Liver (tissue), 9 donors: Measurements from ENCODE around the gene ASB13. TPM values are rescaled to one million over a fixed set of nuclear protein-coding genes. Genes with fewer than 3 reads are reported as not detected.

Source experiments
- DNase-seq: peaks from one replicate; pipeline ENCODE4 v3.0.0-alpha.2; 2017; ENCODE audit warnings: low spot score
- H3K27ac ChIP-seq, 2 donors: one replicate each; pipeline ENCODE4 v1.7.0; 2013; ENCODE audit warnings: inconsistent platforms in 2 of 2, low read length in 2 of 2, control low read depth in 1 of 2, low read depth in 1 of 2, mild to moderate bottlenecking in 1 of 2
- H3K27me3 ChIP-seq, 4 donors: one replicate each; pipeline versions ENCODE4 v1.6.1 to v1.7.0; 2013; ENCODE audit warnings: low read length in 3 of 4, inconsistent platforms in 1 of 4, mild to moderate bottlenecking in 1 of 4, moderate library complexity in 1 of 4; ENCODE audit not compliant: control insufficient read depth in 4 of 4, insufficient read depth in 4 of 4
- H3K36me3 ChIP-seq, 4 donors: one replicate each; pipeline versions ENCODE4 v1.6.1 to v1.7.0; 2013; ENCODE audit warnings: low read length in 3 of 4, mild to moderate bottlenecking in 3 of 4, low read depth in 1 of 4, moderate library complexity in 1 of 4; ENCODE audit not compliant: control insufficient read depth in 4 of 4, insufficient read depth in 3 of 4
- H3K4me1 ChIP-seq, 4 donors: one replicate each; pipeline versions ENCODE4 v1.6.1 to v1.7.0; 2013; ENCODE audit warnings: low read length in 3 of 4, mild to moderate bottlenecking in 3 of 4, moderate library complexity in 1 of 4; ENCODE audit not compliant: control insufficient read depth in 4 of 4, insufficient read depth in 4 of 4
- H3K4me3 ChIP-seq, 3 donors: one replicate each; pipeline versions ENCODE4 v1.6.1 to v1.7.0; 2013; ENCODE audit warnings: low read length in 3 of 3, control low read depth in 1 of 3, low read depth in 1 of 3, mild to moderate bottlenecking in 1 of 3
- H3K9ac ChIP-seq, 2 donors: one replicate each; pipeline ENCODE4 v1.7.0; 2013; ENCODE audit warnings: low read length in 2 of 2, mild to moderate bottlenecking in 2 of 2, moderate library complexity in 2 of 2, control low read depth in 1 of 2, low read depth in 1 of 2
- H3K9me3 ChIP-seq, 4 donors: one replicate each; pipeline versions ENCODE4 v1.6.1 to v1.7.0; 2013; ENCODE audit warnings: low read length in 3 of 4; ENCODE audit not compliant: control insufficient read depth in 4 of 4
- ATF3 ChIP-seq: IDR thresholded peaks from 2 replicates; pipeline ENCODE4 v1.6.1; 2016; ENCODE audit warnings: antibody characterized with exemption
- CTCF ChIP-seq: fragments of 150-350 bp; IDR thresholded peaks from 2 replicates; pipeline ENCODE4 v1.5.1; 2017; ENCODE audit warnings: improper control_type of control experiment, low read depth, low read length; ENCODE audit not compliant: missing input control
- EGR1 ChIP-seq, 2 donors: IDR thresholded peaks; 2 replicates each; pipeline ENCODE4 v1.6.1; 2016 to 2018; ENCODE audit warnings: antibody characterized with exemption in 2 of 2, low read depth in 2 of 2
- FOXA1 ChIP-seq: IDR thresholded peaks from 2 replicates; pipeline ENCODE4 v1.6.1; 2016; ENCODE audit warnings: antibody characterized with exemption
- GABPA ChIP-seq, 2 donors: IDR thresholded peaks in 1 of 2; conservative IDR thresholded peaks in 1 of 2; 2 replicates each; pipeline ENCODE4 v1.6.1; 2016; ENCODE audit warnings: antibody characterized with exemption in 2 of 2, mild to moderate bottlenecking in 1 of 2, moderate library complexity in 1 of 2
- HNF4G ChIP-seq: IDR thresholded peaks from 2 replicates; pipeline ENCODE4 v1.6.1; 2016; ENCODE audit warnings: antibody characterized with exemption
- MAX ChIP-seq: IDR thresholded peaks from 2 replicates; pipeline ENCODE4 v1.6.1; 2016; ENCODE audit warnings: antibody characterized with exemption
- NR2F2 ChIP-seq: IDR thresholded peaks from 2 replicates; pipeline ENCODE4 v1.6.1; 2016; ENCODE audit warnings: antibody characterized with exemption
- RAD21 ChIP-seq, 2 donors: IDR thresholded peaks; 2 replicates each; pipeline ENCODE4 v1.6.1; 2016; ENCODE audit warnings: antibody characterized with exemption in 2 of 2, mild to moderate bottlenecking in 2 of 2
- REST ChIP-seq: IDR thresholded peaks from 2 replicates; pipeline ENCODE4 v1.6.1; 2016; ENCODE audit warnings: antibody characterized with exemption, mild to moderate bottlenecking
- RXRA ChIP-seq, 2 donors: IDR thresholded peaks; 2 replicates each; pipeline ENCODE4 v1.6.1; 2017 to 2018; ENCODE audit warnings: antibody characterized with exemption in 2 of 2, mild to moderate bottlenecking in 1 of 2
- TAF1 ChIP-seq: conservative IDR thresholded peaks from 2 replicates; pipeline ENCODE4 v1.6.1; 2016; ENCODE audit warnings: antibody characterized with exemption, mild to moderate bottlenecking
- YY1 ChIP-seq: IDR thresholded peaks from 2 replicates; pipeline ENCODE4 v1.6.1; 2016; ENCODE audit warnings: antibody characterized with exemption, mild to moderate bottlenecking
- WGBS: extraction: QIAGEN DNeasy Blood & Tissue Kit; methylation state at CpG from one replicate; pipeline ENCODE4 v1.1.7; 2013; 5-methylcytosine and 5-hydroxymethylcytosine counted together
- polyA plus RNA-seq, 2 donors: library from polyadenylated mRNA; stranded (reverse) in 1 of 2; unstranded in 1 of 2; fragments of 200-250 nt in 1 of 2; fragments of >200 nt in 1 of 2; fragmentation: Nextera tagmentation in 1 of 2; extraction: Ambion mirVana in 1 of 2; gene quantifications; one replicate each; pipeline versions ENCODE4 v1.2.1 to v1.2.3, GENCODE V29; 2013 to 2015
- total RNA-seq, 2 donors: library from RNA; depleted of rRNA; stranded (reverse); fragments of >200 nt; gene quantifications; one replicate each; pipeline ENCODE4 v1.2.3, GENCODE V29; 2014
- donor health status: healthy.
- donor health status: healthy.
- donor health status: healthy.
- donor health status: healthy.
- donor health status: healthy.

Gene ASB13
- total and polyA plus RNA-seq, 4 donors = 8.5 to 48.3 (median 42.5) TPM

GRCh38 chr10:5599613-5600520 is 66.5 kb downstream of the ASB13 start:
- H3K36me3 ChIP-seq = no peaks in the 10 kb centered on the region
- no peak overlapping the region for H3K27ac ChIP-seq
- no peak for DNase-seq
- H3K4me1 ChIP-seq = peaks cover 0 to 7% (median 2%) of the 10 kb centered on the region in 4 donors
- no peaks in the 10 kb centered on the region for H3K9me3 ChIP-seq
- H3K4me3 ChIP-seq = no peak overlapping the region
- 83% methylated on average over 23 of the region's 23 CpGs for WGBS
- H3K9ac ChIP-seq = no peak overlapping the region
- no peaks in the 10 kb centered on the region for H3K27me3 ChIP-seq
- TF ChIP-seq ATF3 (no peak), CTCF (no peak), YY1 (no peak), HNF4G (no peak), NR2F2 (no peak), RAD21 (IDR thresholded peaks at IDR 0.05) (no peak), MAX (no peak), FOXA1 (no peak), TAF1 (no peak), EGR1 (IDR thresholded peaks at IDR 0.05; ENCODE audit: low read depth in 2 of 2) (no peak), RXRA (IDR thresholded peaks at IDR 0.05) (no peak), REST (no peak), GABPA (IDR thresholded peaks at IDR 0.05 in 1 of 2, conservative IDR thresholded peaks at IDR 0.05 in 1 of 2) (no peak)

- no peak for DNase-seq
- 86% methylated on average over 11 of the region's 11 CpGs for WGBS
- no peak for TF ChIP-seq REST
- no peak for TF ChIP-seq TAF1
- TF ChIP-seq CTCF = no peak
- TF ChIP-seq RXRA (IDR thresholded peaks at IDR 0.05) = no peak
- Histone ChIP-seq H3K27me3 (no peaks in the 10 kb centered on the region), H3K4me3 (no peak overlapping the region), H3K9me3 (no peaks in the 10 kb centered on the region), H3K36me3 (no peaks in the 10 kb centered on the region), H3K27ac (no peak overlapping the region), H3K9ac (no peak overlapping the region), H3K4me1 (peaks cover 0 to 4% (median 1%) of the 10 kb centered on the region in 4 donors)
These were observed 68.2 kb downstream of the ASB13 start for GRCh38 chr10:5598085-5598690.
